GM06990 (cell line): ENCODE measurements around the gene AATK.

ENCODE experiments used
- DNase-seq: peaks from one replicate; pipeline ENCODE4 v3.0.0-alpha.2; 2011; ENCODE audit not compliant: insufficient read length; ENCODE audit errors: extremely low read depth
- H3K27me3 ChIP-seq: replicated peaks from 2 replicates; pipeline ENCODE4 v1.6.0; 2011; ENCODE audit warnings: low read length; ENCODE audit not compliant: control insufficient read depth, insufficient read depth
- H3K36me3 ChIP-seq: 2 replicates; pipeline ENCODE4 v1.5.1; 2011; ENCODE audit warnings: low read length; ENCODE audit not compliant: control insufficient read depth, insufficient read depth
- H3K4me3 ChIP-seq: replicated peaks from 2 replicates; pipeline ENCODE4 v1.5.1; 2011; ENCODE audit warnings: low read depth, mild to moderate bottlenecking, control low read depth, low read length
- TF ChIP-seq, protein P1 (sequence below): IDR thresholded peaks from 2 replicates; pipeline ENCODE4 v1.5.1; 2011; ENCODE audit warnings: low read length, control low read depth, mild to moderate bottlenecking, inconsistent platforms; ENCODE audit not compliant: insufficient read depth, poor library complexity, severe bottlenecking

The AATK gene

DNA sequence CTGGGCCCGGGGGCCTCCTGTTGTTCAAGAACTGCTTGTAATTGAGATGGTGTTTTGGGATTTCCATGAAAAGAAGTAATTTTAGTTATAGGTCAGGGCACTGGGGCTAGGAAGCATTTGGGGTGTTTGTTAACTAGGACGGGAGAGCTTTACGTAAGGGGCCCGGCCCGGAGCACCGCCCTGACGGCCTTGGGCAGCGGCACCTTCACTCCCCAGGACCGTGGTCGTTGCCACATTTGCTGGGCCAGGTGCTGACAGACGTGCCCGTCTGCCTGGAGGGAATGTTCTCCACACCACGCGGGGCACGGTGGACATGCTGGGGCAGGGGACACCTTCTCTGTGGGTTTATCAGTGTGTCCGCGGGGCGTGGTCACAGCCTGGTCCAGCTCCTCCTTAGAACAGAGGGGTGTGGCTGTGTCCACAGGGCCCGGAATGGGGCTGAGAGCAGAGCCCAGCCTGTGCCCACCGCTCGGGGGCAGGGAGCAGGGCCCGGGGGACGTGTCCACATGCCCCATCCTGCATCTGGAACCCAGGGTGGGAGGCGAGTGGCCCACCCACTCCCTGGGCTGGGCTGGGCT, 73.4 kb downstream of the AATK start:
- H3K36me3 ChIP-seq, result no peaks in the 10 kb centered on the region
- no peak overlapping the region for H3K4me3 ChIP-seq
- peaks cover 4% of the 10 kb centered on the region for H3K27me3 ChIP-seq
- TF ChIP-seq, protein P1, sequence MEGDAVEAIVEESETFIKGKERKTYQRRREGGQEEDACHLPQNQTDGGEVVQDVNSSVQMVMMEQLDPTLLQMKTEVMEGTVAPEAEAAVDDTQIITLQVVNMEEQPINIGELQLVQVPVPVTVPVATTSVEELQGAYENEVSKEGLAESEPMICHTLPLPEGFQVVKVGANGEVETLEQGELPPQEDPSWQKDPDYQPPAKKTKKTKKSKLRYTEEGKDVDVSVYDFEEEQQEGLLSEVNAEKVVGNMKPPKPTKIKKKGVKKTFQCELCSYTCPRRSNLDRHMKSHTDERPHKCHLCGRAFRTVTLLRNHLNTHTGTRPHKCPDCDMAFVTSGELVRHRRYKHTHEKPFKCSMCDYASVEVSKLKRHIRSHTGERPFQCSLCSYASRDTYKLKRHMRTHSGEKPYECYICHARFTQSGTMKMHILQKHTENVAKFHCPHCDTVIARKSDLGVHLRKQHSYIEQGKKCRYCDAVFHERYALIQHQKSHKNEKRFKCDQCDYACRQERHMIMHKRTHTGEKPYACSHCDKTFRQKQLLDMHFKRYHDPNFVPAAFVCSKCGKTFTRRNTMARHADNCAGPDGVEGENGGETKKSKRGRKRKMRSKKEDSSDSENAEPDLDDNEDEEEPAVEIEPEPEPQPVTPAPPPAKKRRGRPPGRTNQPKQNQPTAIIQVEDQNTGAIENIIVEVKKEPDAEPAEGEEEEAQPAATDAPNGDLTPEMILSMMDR, result no peak
- DNase-seq, result no peak

DNA sequence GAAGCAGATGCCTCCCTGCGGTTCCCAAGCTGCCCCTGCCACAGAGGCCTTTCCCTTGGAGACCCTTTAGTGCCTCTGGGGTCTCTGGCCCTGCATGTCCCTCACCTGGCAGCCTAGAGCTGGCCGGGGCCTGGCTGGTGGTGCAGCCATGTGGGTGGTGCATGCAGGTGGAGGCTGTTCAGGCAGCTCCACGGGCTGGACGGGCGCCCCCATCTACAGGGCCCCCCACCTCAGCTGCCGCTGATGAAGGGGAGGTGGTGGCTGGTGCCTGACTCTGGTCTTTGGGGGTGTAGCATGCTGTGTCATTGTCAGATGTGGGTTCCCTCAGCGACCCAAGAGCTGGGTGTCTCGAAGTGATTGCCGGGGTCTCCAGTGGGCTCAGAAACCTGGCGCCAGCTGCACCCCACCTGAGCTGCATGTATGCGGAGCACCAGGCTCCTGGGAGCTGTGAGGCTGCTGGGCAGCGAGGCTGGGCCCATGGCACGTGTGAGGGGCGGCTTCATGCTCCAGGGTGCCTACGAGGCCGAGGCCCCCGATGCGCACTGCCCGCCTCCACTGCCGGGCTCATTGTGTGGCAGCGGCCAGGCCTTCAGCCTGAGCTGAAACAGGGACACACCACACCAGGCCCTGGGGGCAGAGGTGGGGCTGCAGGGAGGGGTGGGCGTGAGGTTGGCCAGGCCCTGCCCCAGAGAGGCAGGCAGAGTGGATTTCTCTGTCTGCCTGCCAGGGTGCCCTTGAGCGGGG, 74.1 kb downstream of the AATK start:
- no peak for DNase-seq
- H3K36me3 ChIP-seq, result no peaks in the 10 kb centered on the region
- H3K27me3 ChIP-seq, result peaks cover 4% of the 10 kb centered on the region
- TF ChIP-seq, protein P1, result no peak
- H3K4me3 ChIP-seq, result no peak overlapping the region

DNA sequence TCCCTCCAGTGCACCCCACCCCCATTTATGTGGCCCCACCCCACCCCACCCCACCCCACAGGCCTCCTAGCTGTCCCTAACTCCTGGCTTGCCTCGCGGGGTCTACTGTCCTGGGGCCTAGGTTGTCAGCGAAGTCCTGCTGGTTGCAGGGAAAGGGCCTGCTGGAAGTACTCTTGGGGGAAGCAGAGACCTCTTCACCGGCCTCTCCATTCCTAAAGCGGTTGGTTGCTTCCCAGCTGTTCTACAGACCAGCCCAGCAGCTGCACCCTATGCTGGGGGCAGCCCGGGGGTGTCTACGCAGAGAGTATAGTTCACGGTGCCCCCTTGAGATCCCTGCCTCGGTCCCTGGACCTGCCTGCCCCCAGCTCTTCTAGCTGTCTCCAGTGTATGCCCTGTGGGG, 74.9 kb downstream of the AATK start:
- peaks cover 4% of the 10 kb centered on the region for H3K27me3 ChIP-seq
- H3K36me3 ChIP-seq, result no peaks in the 10 kb centered on the region
- DNase-seq, result no peak
- H3K4me3 ChIP-seq, result no peak overlapping the region
- TF ChIP-seq, protein P1, result no peak

DNA sequence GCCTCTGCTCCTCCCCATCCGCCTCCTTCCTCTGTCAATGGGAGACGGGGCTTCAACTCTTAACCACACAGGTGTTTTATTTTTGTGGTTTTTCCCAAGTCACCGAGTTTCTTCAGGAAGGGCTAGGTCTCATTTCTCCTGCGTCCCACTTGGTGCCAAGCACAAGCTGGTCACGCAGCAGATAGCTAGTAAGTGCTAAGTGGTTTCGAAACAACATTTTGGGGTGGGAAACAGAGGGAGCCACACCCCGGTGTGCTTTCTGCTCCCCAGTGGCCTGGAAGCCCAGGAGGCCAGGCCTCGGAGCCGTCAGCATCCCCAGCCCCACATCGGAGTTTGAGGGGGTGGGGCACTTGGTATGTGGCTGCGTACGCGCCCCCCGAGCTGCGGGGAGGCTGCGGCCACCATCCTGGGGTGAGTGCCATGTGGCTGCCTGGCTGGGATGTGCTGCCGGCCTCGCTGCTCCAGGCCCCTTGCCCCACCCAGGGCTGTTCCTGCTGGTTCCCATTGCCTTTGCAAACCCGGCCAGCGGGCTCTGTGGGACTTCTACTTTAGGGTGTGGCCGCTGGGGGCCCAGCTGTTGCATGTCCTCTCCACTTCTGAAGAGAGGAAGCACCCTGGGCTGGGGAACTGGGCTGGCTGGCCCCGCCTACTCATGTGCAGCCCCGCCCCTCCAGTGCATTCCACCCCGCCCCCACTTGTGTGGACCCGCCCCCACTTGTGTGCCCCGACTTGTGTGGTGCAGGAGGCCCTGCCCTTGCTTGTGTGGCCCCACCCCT, 75.5 kb downstream of the AATK start:
- H3K36me3 ChIP-seq, result no peaks in the 10 kb centered on the region
- TF ChIP-seq, protein P1, result no peak
- H3K27me3 ChIP-seq, result peaks cover 4% of the 10 kb centered on the region

DNA sequence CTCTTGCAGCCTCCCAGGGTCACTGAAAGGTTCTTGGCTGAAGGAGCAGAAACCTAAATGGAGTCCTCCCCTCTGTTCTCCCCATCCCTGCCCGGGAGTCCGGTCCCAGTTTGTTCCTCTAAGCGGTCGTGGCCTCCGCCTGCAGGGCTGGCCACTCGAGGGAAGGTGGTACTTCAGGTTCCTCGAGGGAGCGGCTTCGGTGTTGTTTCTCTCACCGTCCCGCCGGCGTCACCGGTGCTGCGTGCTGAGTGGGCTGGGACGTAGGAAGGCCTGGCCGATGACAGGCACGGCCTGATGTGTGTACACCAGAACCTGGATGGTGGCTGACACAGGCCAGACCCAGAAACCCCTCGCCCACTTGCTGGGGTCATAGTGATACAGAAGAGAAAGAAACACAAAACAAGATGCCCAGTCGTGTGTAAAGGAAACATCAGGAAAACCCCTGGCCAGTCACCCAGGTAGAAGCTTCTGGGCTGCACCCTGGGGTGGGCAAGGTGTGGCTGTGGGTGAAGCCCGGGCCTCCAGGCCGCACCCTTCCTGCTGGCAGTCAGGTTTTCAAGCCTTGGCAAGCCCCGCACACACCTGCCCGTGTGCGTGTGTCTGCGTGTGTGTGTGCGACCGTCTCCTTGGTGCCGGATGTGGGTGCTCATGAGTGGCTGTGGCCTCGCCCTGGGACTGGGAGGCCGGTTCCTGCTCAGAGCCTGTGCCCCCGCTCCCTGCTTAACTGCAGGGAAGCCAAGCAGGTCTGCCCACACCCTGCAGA, 79.1 kb downstream of the AATK start:
- TF ChIP-seq, protein P1, result no peak
- no peaks in the 10 kb centered on the region for H3K36me3 ChIP-seq
- DNase-seq, result no peak
- H3K4me3 ChIP-seq, result no peak overlapping the region
- no peaks in the 10 kb centered on the region; the same call in 1 of the 2 replicates for H3K27me3 ChIP-seq

More for the DNA sequence above, 75.5 kb downstream of the AATK start:
- no peak for DNase-seq
- no peak overlapping the region for H3K4me3 ChIP-seq
